Neutrophil (primary cell): ENCODE data around the gene EFCAB6.

Source experiments
- H3K27ac ChIP-seq: fragments of 200-600 bp; sonication (generic); 2 replicates; pipeline ENCODE4 v1.5.1; 2016; ENCODE audit warnings: mild to moderate bottlenecking, moderate library complexity
- H3K27me3 ChIP-seq: fragments of 200-600 bp; sonication (generic); 2 replicates; pipeline ENCODE4 v1.6.0; 2016; ENCODE audit warnings: mild to moderate bottlenecking
- H3K36me3 ChIP-seq: fragments of 200-600 bp; sonication (generic); 2 replicates; pipeline ENCODE4 v1.5.1; 2017
- H3K4me1 ChIP-seq, 2 experiments: fragments of 200-600 bp in 1 of 2; sonication (generic) in 1 of 2; 1 replicate in 1 of 2; 2 replicates in 1 of 2; pipeline versions ENCODE4 v1.5.1 to v1.6.1; 2013 to 2016; ENCODE audit warnings: low read depth in 1 of 2, low read length in 1 of 2, mild to moderate bottlenecking in 1 of 2, moderate library complexity in 1 of 2; ENCODE audit not compliant: control insufficient read depth in 1 of 2, insufficient read depth in 1 of 2
- H3K4me3 ChIP-seq, 2 experiments: fragments of 200-600 bp in 1 of 2; sonication (generic) in 1 of 2; 1 replicate in 1 of 2; 2 replicates in 1 of 2; pipeline ENCODE4 v1.5.1; 2013 to 2016; ENCODE audit warnings: low read depth in 1 of 2, low read length in 1 of 2, mild to moderate bottlenecking in 1 of 2, moderate library complexity in 1 of 2
- H3K9me3 ChIP-seq: fragments of 200-600 bp; sonication (generic); 2 replicates; pipeline ENCODE4 v1.5.1; 2016
- CTCF ChIP-seq: fragments of 200-600 bp; sonication (generic); IDR thresholded peaks from 2 replicates; pipeline ENCODE4 v1.5.1; 2016; ENCODE audit warnings: antibody characterized with exemption

Gene EFCAB6

GRCh38 chr22:43509337-43509736, 302.8 kb downstream of the EFCAB6 start:
- Histone ChIP-seq H3K4me1 (no peaks in the 10 kb centered on the region), H3K27me3 (no peaks in the 10 kb centered on the region), H3K36me3 (no peaks in the 10 kb centered on the region), H3K4me3 (no peak overlapping the region), H3K27ac (no peak overlapping the region), H3K9me3 (no peaks in the 10 kb centered on the region)
- no peak for TF ChIP-seq CTCF

- no peaks in the 10 kb centered on the region for H3K4me1 ChIP-seq
- no peak for TF ChIP-seq CTCF
Measured at GRCh38 chr22:43508489-43508888, 303.6 kb downstream of the EFCAB6 start.

DNA sequence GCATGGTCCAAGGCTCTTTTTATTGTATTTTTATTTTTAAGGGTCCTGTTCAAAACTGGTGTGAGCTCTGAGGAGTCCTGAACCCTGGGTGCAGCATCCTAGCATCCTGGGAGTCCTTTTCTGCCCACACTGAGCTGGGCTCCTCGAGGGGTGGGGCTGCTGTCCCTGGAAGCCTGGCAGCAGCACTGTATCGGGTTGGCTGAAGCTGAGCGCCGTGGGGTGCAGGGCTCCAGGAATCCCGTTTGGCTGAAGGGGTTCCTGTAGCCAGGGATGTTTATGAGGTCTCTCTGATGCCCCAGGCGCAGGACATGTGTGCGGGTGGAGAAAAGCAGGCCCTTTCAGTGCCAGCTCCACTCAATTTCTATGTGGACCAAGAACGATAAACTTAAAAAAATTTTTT, 304.9 kb downstream of the EFCAB6 start:
- Histone ChIP-seq H3K27me3 (no peaks in the 10 kb centered on the region), H3K36me3 (no peaks in the 10 kb centered on the region), H3K4me3 (no peak overlapping the region), H3K9me3 (no peaks in the 10 kb centered on the region), H3K27ac (no peak overlapping the region), H3K4me1 (no peaks in the 10 kb centered on the region)
- TF ChIP-seq CTCF = no peak

More at GRCh38 chr22:43508489-43508888, 303.6 kb downstream of the EFCAB6 start:
- Histone ChIP-seq H3K27me3 (no peaks in the 10 kb centered on the region), H3K9me3 (no peaks in the 10 kb centered on the region), H3K27ac (no peak overlapping the region), H3K4me3 (no peak overlapping the region), H3K36me3 (no peaks in the 10 kb centered on the region)

GRCh38 chr22:43506487-43506886, 305.6 kb downstream of the EFCAB6 start:
- H3K4me1 ChIP-seq = no peaks in the 10 kb centered on the region
- no peaks in the 10 kb centered on the region for H3K27me3 ChIP-seq
- no peaks in the 10 kb centered on the region for H3K36me3 ChIP-seq
- no peak overlapping the region for H3K4me3 ChIP-seq
- no peak overlapping the region for H3K27ac ChIP-seq
- no peaks in the 10 kb centered on the region for H3K9me3 ChIP-seq
- no peak for TF ChIP-seq CTCF

DNA sequence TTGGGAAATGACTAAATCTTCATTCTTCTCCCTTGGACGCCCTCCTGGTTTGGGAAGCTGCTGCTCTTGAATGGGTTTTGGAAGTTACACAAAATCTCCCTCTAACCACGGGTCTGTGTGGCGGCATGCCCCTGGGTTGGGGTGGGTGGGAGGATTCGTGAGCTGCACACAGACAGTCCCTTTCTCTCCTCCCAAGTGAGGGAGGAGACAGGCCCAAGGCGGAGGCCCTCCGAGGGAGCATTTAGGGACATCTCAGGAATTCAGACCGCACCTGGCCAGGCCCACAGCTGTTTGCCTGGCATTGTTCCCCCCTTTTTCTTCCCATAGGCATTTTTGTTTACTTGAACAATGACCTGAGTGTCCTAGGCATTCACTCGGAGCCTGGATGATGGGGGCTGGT, 306.2 kb downstream of the EFCAB6 start:
- H3K27me3 ChIP-seq = no peaks in the 10 kb centered on the region
- no peak overlapping the region for H3K27ac ChIP-seq
- H3K4me3 ChIP-seq = no peak overlapping the region
- H3K4me1 ChIP-seq = no peaks in the 10 kb centered on the region
- no peak for TF ChIP-seq CTCF
- no peaks in the 10 kb centered on the region for H3K36me3 ChIP-seq
- no peaks in the 10 kb centered on the region for H3K9me3 ChIP-seq

DNA sequence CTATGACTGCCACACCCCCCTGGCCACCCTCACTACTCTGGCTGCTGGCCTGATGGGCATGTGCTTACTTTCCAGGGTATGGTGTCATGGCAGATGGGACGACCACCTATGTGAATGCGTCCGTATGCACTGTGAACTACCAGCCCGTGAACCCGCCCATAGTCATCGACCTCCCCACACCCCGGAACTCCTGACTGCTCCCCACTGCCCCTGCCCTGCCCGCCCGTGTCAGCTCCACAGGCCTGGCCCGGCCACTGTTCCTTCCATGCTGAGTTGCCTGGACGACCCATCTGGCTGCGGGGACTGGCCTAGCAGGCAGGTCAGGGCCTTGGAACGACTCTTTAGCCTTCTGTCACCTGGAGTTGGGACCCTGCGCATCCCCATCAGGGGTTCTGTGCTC, 306.7 kb downstream of the EFCAB6 start:
- no peak for TF ChIP-seq CTCF
- Histone ChIP-seq H3K36me3 (no peaks in the 10 kb centered on the region), H3K4me3 (no peak overlapping the region), H3K27me3 (no peaks in the 10 kb centered on the region), H3K27ac (no peak overlapping the region), H3K9me3 (no peaks in the 10 kb centered on the region), H3K4me1 (no peaks in the 10 kb centered on the region)
